AG10803 (cell line): ENCODE measurements around the gene STARD7.

ENCODE experiments used
- DNase-seq: peaks from one replicate; pipeline ENCODE4 v3.0.0; 2010; ENCODE audit warnings: low read depth
- H3K4me3 ChIP-seq: 2 replicates; pipeline ENCODE4 v1.5.1; 2011; ENCODE audit warnings: mild to moderate bottlenecking, low read length, control low read depth
- CTCF ChIP-seq: conservative IDR thresholded peaks from 2 replicates; pipeline ENCODE4 v1.5.1; 2011; ENCODE audit warnings: mild to moderate bottlenecking, low read length, control low read depth, inconsistent platforms

STARD7 gene

GRCh38 chr2:96150791-96151594 is 57.6 kb downstream of the STARD7 start:
- no peak for DNase-seq
- no peak for TF ChIP-seq CTCF
- no peak overlapping the region for H3K4me3 ChIP-seq

GRCh38 chr2:96150007-96150640 is 58.5 kb downstream of the STARD7 start:
- DNase-seq, result no peak
- no peak overlapping the region for H3K4me3 ChIP-seq
- no peak for TF ChIP-seq CTCF

- TF ChIP-seq CTCF, result no peak
- peak; percentile 72 for DNase-seq
- H3K4me3 ChIP-seq, result no peak overlapping the region
Observed at GRCh38 chr2:96148410-96149217, 60.0 kb downstream of the STARD7 start.

- no peak overlapping the region for H3K4me3 ChIP-seq
- no peak for DNase-seq
- no peak for TF ChIP-seq CTCF
Observed at GRCh38 chr2:96147593-96148201, 60.9 kb downstream of the STARD7 start.

- TF ChIP-seq CTCF, result no peak
- no peak for DNase-seq
- H3K4me3 ChIP-seq, result no peak overlapping the region
Observed at GRCh38 chr2:96146881-96147592, 61.6 kb downstream of the STARD7 start.

GRCh38 chr2:96146153-96146880 is 62.3 kb downstream of the STARD7 start:
- no peak overlapping the region for H3K4me3 ChIP-seq
- no peak for TF ChIP-seq CTCF
- no peak for DNase-seq
